ENCODE data around the gene DYRK4. TPM values are rescaled to one million over a fixed set of nuclear protein-coding genes. Genes with fewer than 3 reads are reported as not detected.

The DYRK4 gene
- total RNA-seq, 2 experiments from 2014 or later = 33.9 to 45.0 TPM

GRCh38 chr12:4628406-4628805 is 66.4 kb downstream of the DYRK4 start:
- Mint-ChIP-seq H3K4me3 (no peak overlapping the region), H3K27ac (no peak overlapping the region), H3K36me3 (ENCODE audit: low read depth) (no peaks in the 10 kb centered on the region), H3K4me1 (no peaks in the 10 kb centered on the region), H3K9me3 (ENCODE audit: low read depth) (no peaks in the 10 kb centered on the region), H3K27me3 (peaks cover 9% of the 10 kb centered on the region)
- no peak for DNase-seq
- no peak for ATAC-seq
- ChIA-PET CTCF (no interaction called here), POLR2A (no interaction called here)
- intact Hi-C loops (cut with DNase I, micrococcal nuclease) = no loop called here

GRCh38 chr12:4630262-4630661 is 68.3 kb downstream of the DYRK4 start:
- POLR2A ChIA-PET = no interaction called here
- no peak overlapping the region for H3K27ac Mint-ChIP-seq
- intact Hi-C loops (cut with DNase I, micrococcal nuclease) = no loop called here

DNA sequence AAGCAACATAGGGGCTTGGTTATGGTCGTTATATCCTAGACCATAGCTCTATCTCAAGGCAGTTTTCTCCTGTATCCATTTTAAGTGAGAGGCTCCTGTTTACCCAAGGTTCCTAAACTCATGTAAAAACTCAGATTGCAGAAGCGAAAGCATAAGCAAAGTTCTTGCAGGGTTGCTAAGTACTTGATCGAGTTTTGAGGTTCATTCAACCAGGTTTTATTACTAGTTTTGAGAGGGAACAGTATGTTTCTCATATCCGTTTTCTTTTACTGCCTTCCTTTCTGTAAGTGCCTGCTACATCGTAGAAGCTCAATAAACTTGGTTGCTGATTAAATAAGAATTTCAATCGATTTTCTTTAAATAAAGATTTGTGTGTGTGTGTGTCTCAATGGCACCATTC is 81.7 kb downstream of the DYRK4 start:
- H3K27me3 Mint-ChIP-seq = peaks cover 7% of the 10 kb centered on the region
- ATAC-seq = no peak
- H3K27ac Mint-ChIP-seq = no peak overlapping the region
- DNase-seq = no peak
- H3K4me3 Mint-ChIP-seq = no peak overlapping the region
- intact Hi-C loops (cut with DNase I, micrococcal nuclease) = loop anchor here in 1 of 2 experiments (10.0 kb wide), 1 partner anchor 289 kb away; no protein-coding TSS in a partner anchor
- H3K4me1 Mint-ChIP-seq = peaks cover 11% of the 10 kb centered on the region
- no peaks in the 10 kb centered on the region for H3K9me3 Mint-ChIP-seq (ENCODE audit: low read depth)
- CTCF ChIA-PET = interaction anchor here (1.1 to 2.0 kb wide), 2 partner anchors 9 to 119 kb away, joined by 3 to 9 read pairs; no protein-coding TSS in a partner anchor
- POLR2A ChIA-PET = interaction anchor here (1.1 kb wide), 1 partner anchor 11 kb away, joined by 3 read pairs; no protein-coding TSS in a partner anchor
- no peaks in the 10 kb centered on the region for H3K36me3 Mint-ChIP-seq (ENCODE audit: low read depth)

More at GRCh38 chr12:4630262-4630661, 68.3 kb downstream of the DYRK4 start:
- Mint-ChIP-seq H3K9me3 (ENCODE audit: low read depth) (no peaks in the 10 kb centered on the region), H3K27me3 (peaks cover 9% of the 10 kb centered on the region), H3K4me3 (no peak overlapping the region), H3K36me3 (ENCODE audit: low read depth) (no peaks in the 10 kb centered on the region), H3K4me1 (no peaks in the 10 kb centered on the region)
- CTCF ChIA-PET = interaction anchor here (1.0 to 1.4 kb wide), 2 partner anchors 26 to 36 kb away, joined by 3 read pairs; no protein-coding TSS in a partner anchor
- ATAC-seq (no peak), DNase-seq (no peak)

DNA sequence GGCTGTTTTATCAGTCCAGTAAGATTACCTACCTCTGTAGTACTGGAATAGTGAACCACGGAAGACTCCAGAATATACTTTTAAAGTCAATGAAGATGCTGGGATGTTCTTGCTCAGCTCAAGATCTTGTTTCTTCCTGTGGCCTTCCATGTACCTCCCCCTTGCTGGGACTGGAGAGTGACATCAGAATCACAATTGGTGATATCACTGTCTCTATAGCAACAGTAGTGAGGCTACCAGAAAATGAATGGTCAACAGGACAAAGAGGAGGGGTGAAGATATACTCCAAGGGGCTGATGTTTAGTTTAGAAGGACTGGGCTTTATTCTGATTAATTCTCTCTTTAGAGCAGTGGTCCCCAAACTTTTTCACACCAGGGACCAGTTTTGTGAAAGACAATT is 83.0 kb downstream of the DYRK4 start:
- POLR2A ChIA-PET = no interaction called here
- Mint-ChIP-seq H3K4me3 (no peak overlapping the region), H3K9me3 (ENCODE audit: low read depth) (no peaks in the 10 kb centered on the region), H3K4me1 (peaks cover 17% of the 10 kb centered on the region), H3K36me3 (ENCODE audit: low read depth) (no peaks in the 10 kb centered on the region), H3K27me3 (peaks cover 3% of the 10 kb centered on the region), H3K27ac (no peak overlapping the region)
- no peak for DNase-seq
- intact Hi-C loops (cut with DNase I, micrococcal nuclease) = loop anchor here (5.0 to 10.0 kb wide), 2 partner anchors 290 to 1697 kb away; partner anchors contain the start of gene TNFRSF1A (in 1 of the 2)
- no peak for ATAC-seq
- CTCF ChIA-PET = interaction anchor here (0.7 kb wide), 1 partner anchor 117 kb away, joined by 4 read pairs; no protein-coding TSS in a partner anchor

- DNase-seq (no peak), ATAC-seq (no peak)
- no peaks in the 10 kb centered on the region for H3K27me3 Mint-ChIP-seq
- POLR2A ChIA-PET = interaction anchor here (1.2 to 1.6 kb wide), 2 partner anchors 43 to 110 kb away, joined by 6 to 9 read pairs; a partner anchor contains a TSS
- H3K36me3 Mint-ChIP-seq (ENCODE audit: low read depth) = no peaks in the 10 kb centered on the region
- CTCF ChIA-PET = interaction anchor here (1.2 to 2.7 kb wide), 3 partner anchors 10 to 43 kb away, joined by 5 to 19 read pairs (median 8); no protein-coding TSS in a partner anchor
- H3K9me3 Mint-ChIP-seq (ENCODE audit: low read depth) = no peaks in the 10 kb centered on the region
- H3K27ac Mint-ChIP-seq = peak overlapping the region; percentile 91
- intact Hi-C loops (cut with DNase I, micrococcal nuclease) = loop anchor here (2.0 to 10.0 kb wide), 4 partner anchors 43 to 1694 kb away; partner anchors contain the start of genes PARP11 (in 1 of the 2) and TNFRSF1A (in 1 of the 2)
- H3K4me3 Mint-ChIP-seq = peak overlapping the region; percentile 98
- peaks cover 42% of the 10 kb centered on the region for H3K4me1 Mint-ChIP-seq
These were observed 86.1 kb downstream of the DYRK4 start for GRCh38 chr12:4648104-4648500.

GRCh38 chr12:4648501-4649357 is 86.7 kb downstream of the DYRK4 start, which contains the start of the genes AKAP3 and NDUFA9:
Gene AKAP3 (minus strand): TSS chr12:4649051. CDS start chr12:4638196, 10,855 bp downstream.
Gene NDUFA9 (plus strand): TSS chr12:4649114. CDS start chr12:4649127, 13 bp downstream.
- Mint-ChIP-seq H3K4me1 (peaks cover 48% of the 10 kb centered on the region), H3K9me3 (ENCODE audit: low read depth) (no peaks in the 10 kb centered on the region), H3K27me3 (no peaks in the 10 kb centered on the region), H3K27ac (peak within 1 kb of the TSS; percentile 91), H3K36me3 (ENCODE audit: low read depth) (peaks cover 2% of the 10 kb centered on the region), H3K4me3 (peak within 1 kb of the TSS; percentile 98)
- intact Hi-C loops (cut with DNase I, micrococcal nuclease) = loop anchor here (1.0 to 10.0 kb wide), 7 partner anchors 44 to 1694 kb away; partner anchors contain the start of genes PARP11 (in 1 of the 2), RAD51AP1 (in 1 of the 2), TIGAR (in 1 of the 2) and TNFRSF1A (in 1 of the 2)
- peak; percentile 90 for DNase-seq
- CTCF ChIA-PET = interaction anchor here (0.6 to 2.7 kb wide), 7 partner anchors 11 to 1513 kb away, joined by 3 to 19 read pairs (median 3); no protein-coding TSS in a partner anchor
- ATAC-seq = peak; percentile 95
- POLR2A ChIA-PET = interaction anchor here (1.2 to 1.6 kb wide), 2 partner anchors 44 to 111 kb away, joined by 6 to 9 read pairs; a partner anchor contains a TSS

- H3K4me3 Mint-ChIP-seq = peak overlapping the region; percentile 98
- DNase-seq = no peak
- peaks cover 5% of the 10 kb centered on the region for H3K36me3 Mint-ChIP-seq (ENCODE audit: low read depth)
- H3K4me1 Mint-ChIP-seq = peaks cover 50% of the 10 kb centered on the region
- POLR2A ChIA-PET = interaction anchor here (0.6 to 1.6 kb wide), 3 partner anchors 44 to 111 kb away, joined by 6 to 9 read pairs (median 9); a partner anchor contains a TSS
- H3K9me3 Mint-ChIP-seq (ENCODE audit: low read depth) = no peaks in the 10 kb centered on the region
- peak overlapping the region; percentile 91 for H3K27ac Mint-ChIP-seq
- CTCF ChIA-PET = interaction anchor here (0.6 to 2.7 kb wide), 8 partner anchors 11 to 1514 kb away, joined by 3 to 19 read pairs (median 4); no protein-coding TSS in a partner anchor
- intact Hi-C loops (cut with DNase I, micrococcal nuclease) = loop anchor here (1.0 to 10.0 kb wide), 7 partner anchors 45 to 1693 kb away; partner anchors contain the start of genes PARP11 (in 1 of the 2), RAD51AP1 (in 1 of the 2), TIGAR (in 1 of the 2) and TNFRSF1A (in 1 of the 2)
- no peaks in the 10 kb centered on the region for H3K27me3 Mint-ChIP-seq
- no peak for ATAC-seq
These were observed 87.3 kb downstream of the DYRK4 start for GRCh38 chr12:4649358-4649661.

- H3K27me3 Mint-ChIP-seq = no peaks in the 10 kb centered on the region
- peaks cover 39% of the 10 kb centered on the region for H3K4me1 Mint-ChIP-seq
- H3K36me3 Mint-ChIP-seq (ENCODE audit: low read depth) = peaks cover 29% of the 10 kb centered on the region
- ChIA-PET CTCF (interaction anchor here (1.2 to 1.8 kb wide), 3 partner anchors 10 to 114 kb away, joined by 3 to 9 read pairs (median 3); no protein-coding TSS in a partner anchor), POLR2A (no interaction called here)
- ATAC-seq = no peak
- DNase-seq = no peak
- peak overlapping the region; percentile 5 for H3K27ac Mint-ChIP-seq
- no peaks in the 10 kb centered on the region for H3K9me3 Mint-ChIP-seq (ENCODE audit: low read depth)
- no peak overlapping the region for H3K4me3 Mint-ChIP-seq
- intact Hi-C loops (cut with DNase I, micrococcal nuclease) = no loop called here
These were observed 91.2 kb downstream of the DYRK4 start for GRCh38 chr12:4653257-4653656.

DNA sequence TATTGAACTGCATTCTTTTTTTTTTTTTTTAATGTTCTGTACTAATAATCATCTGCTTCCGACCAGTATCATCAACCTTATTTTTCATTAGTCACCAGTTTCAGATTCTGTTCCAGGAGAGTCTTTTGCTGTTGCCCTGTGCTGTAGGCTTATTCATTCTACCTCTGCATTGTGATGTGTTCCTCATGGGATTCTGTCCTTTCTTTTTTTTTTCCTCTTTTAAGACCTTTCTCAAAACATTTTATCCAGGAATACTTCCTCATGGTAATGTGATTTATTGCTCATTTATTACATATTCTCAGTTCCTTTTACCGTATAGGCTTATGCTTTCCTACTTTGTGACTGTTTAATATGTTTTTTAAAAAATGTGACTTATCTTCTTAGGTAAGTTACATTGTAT is 91.7 kb downstream of the DYRK4 start:
- peak overlapping the region; percentile 5 for H3K27ac Mint-ChIP-seq
- peaks cover 29% of the 10 kb centered on the region for H3K36me3 Mint-ChIP-seq (ENCODE audit: low read depth)
- CTCF ChIA-PET = interaction anchor here (1.2 to 2.0 kb wide), 4 partner anchors 10 to 114 kb away, joined by 3 to 10 read pairs (median 6); no protein-coding TSS in a partner anchor

More for the DNA sequence above, 91.7 kb downstream of the DYRK4 start:
- H3K9me3 Mint-ChIP-seq (ENCODE audit: low read depth) = no peaks in the 10 kb centered on the region
- peaks cover 39% of the 10 kb centered on the region for H3K4me1 Mint-ChIP-seq
- H3K27me3 Mint-ChIP-seq = no peaks in the 10 kb centered on the region
- H3K4me3 Mint-ChIP-seq = no peak overlapping the region
- ATAC-seq (no peak), DNase-seq (no peak)
- POLR2A ChIA-PET = no interaction called here
- intact Hi-C loops (cut with DNase I, micrococcal nuclease) = no loop called here
